GM18909 (cell line): ENCODE measurements around the gene PRSS53.
"Not testable (repeated sequence)": the region's sequence is repeated elsewhere in the genome, so short reads cannot be mapped to it uniquely, and the experiment has no call there.

ENCODE experiments used
- ATAC-seq: cut with Tn5 transposase; IDR thresholded peaks from one replicate; pipeline ENCODE4 v1.9.1; 2021; ENCODE audit warnings: mild to moderate bottlenecking; ENCODE audit not compliant: unreplicated experiment, poor library complexity

PRSS53 gene

GRCh38 chr16:31118223-31119155, 29.7 kb upstream of the PRSS53 start:
- no peak for ATAC-seq

GRCh38 chr16:31117384-31118222, 28.9 kb upstream of the PRSS53 start, which contains the start of gene KAT8:
Gene KAT8 (plus strand): TSS chr16:31117664. CDS start chr16:31117682, 18 bp downstream.
- ATAC-seq = peak; percentile 89

GRCh38 chr16:31114468-31114867, 25.7 kb upstream of the PRSS53 start:
- no peak for ATAC-seq

GRCh38 chr16:31113121-31114120, 24.7 kb upstream of the PRSS53 start:
- ATAC-seq = no peak

GRCh38 chr16:31112711-31113110, 24.0 kb upstream of the PRSS53 start:
- no peak for ATAC-seq

- ATAC-seq = no peak
These were observed 23.2 kb upstream of the PRSS53 start for GRCh38 chr16:31111881-31112466.

GRCh38 chr16:31110106-31111034, 21.6 kb upstream of the PRSS53 start:
- no peak for ATAC-seq

GRCh38 chr16:31109622-31110021, 20.9 kb upstream of the PRSS53 start:
- ATAC-seq = no peak

GRCh38 chr16:31108794-31109558, 20.2 kb upstream of the PRSS53 start:
- no peak for ATAC-seq

GRCh38 chr16:31108035-31108793, 19.5 kb upstream of the PRSS53 start, which contains the start of gene BCKDK:
Gene BCKDK (plus strand): TSS chr16:31108386. CDS start chr16:31109224, 838 bp downstream.
- ATAC-seq = peak; percentile 82

- ATAC-seq = peak; percentile 56
These were observed 18.7 kb upstream of the PRSS53 start for GRCh38 chr16:31107465-31107867.

- ATAC-seq = no peak
These were observed 18.0 kb upstream of the PRSS53 start for GRCh38 chr16:31106509-31107464.

GRCh38 chr16:31105677-31106213, 17.0 kb upstream of the PRSS53 start:
- ATAC-seq = peak; percentile 52

- ATAC-seq = not testable (repeated sequence)
These were observed 12.3 kb upstream of the PRSS53 start for GRCh38 chr16:31100876-31101641.
